IMR-90 (cell line): Measurements from ENCODE around the gene PHF19. TPM values are rescaled to one million over a fixed set of nuclear protein-coding genes. Genes with fewer than 3 reads are reported as not detected.

Experiments
- ATAC-seq: fragments of 200-7000 bp; cut with Tn5 transposase; 2 replicates; pipeline ENCODE4 v1.9.1; 2020; ENCODE audit warnings: low read depth, mild to moderate bottlenecking, moderate library complexity
- BruUV-seq: library from RNA; stranded (reverse); fragments of 400-500 nt; replicated peaks from 2 replicates; lab custom pipeline; 2021; lab: Mats Ljungman, UMichigan
- CTCF ChIA-PET: fragments of 300-600 bp; formaldehyde crosslinking; extraction: SDS; loops from one replicate; lab custom pipeline; 2021; ENCODE audit warnings: antibody characterized with exemption; lab: Yijun Ruan, JAX
- POLR2A ChIA-PET: fragments of 300-600 bp; sonication (Branson Sonifier 250); formaldehyde crosslinking; loops from one replicate; lab custom pipeline; 2022; ENCODE audit warnings: antibody characterized with exemption; ENCODE audit not compliant: unreplicated experiment; lab: Charles Lee
- DNase-seq: peaks from one replicate; pipeline ENCODE4 v3.0.0; 2013
- H2AFZ ChIP-seq: replicated peaks from 2 replicates; pipeline ENCODE3; 2013; ENCODE audit warnings: low read length, mild to moderate bottlenecking; ENCODE audit not compliant: poor library complexity
- H2AK5ac ChIP-seq: 2 replicates; pipeline ENCODE4 v1.6.1; 2013; ENCODE audit warnings: low read depth, low read length, inconsistent platforms
- H2AK9ac ChIP-seq: replicated peaks from 2 replicates; pipeline ENCODE3; 2013; ENCODE audit warnings: mild to moderate bottlenecking, low read depth, low read length, moderate library complexity; ENCODE audit not compliant: poor library complexity
- H2BK120ac ChIP-seq: 2 replicates; pipeline ENCODE4 v1.6.1; 2013; ENCODE audit warnings: low read depth, low read length, inconsistent platforms
- H2BK15ac ChIP-seq: 3 replicates; pipeline ENCODE4 v1.6.1; 2013; ENCODE audit warnings: low read depth, low read length, inconsistent platforms
- H2BK20ac ChIP-seq: 2 replicates; pipeline ENCODE4 v1.6.1; 2013; ENCODE audit warnings: low read depth, mild to moderate bottlenecking, inconsistent platforms, low read length, moderate library complexity
- H2BK5ac ChIP-seq: 2 replicates; pipeline ENCODE4 v1.6.1; 2013; ENCODE audit warnings: mild to moderate bottlenecking, low read depth, low read length, inconsistent platforms; ENCODE audit not compliant: poor library complexity, severe bottlenecking
- H3K14ac ChIP-seq: replicated peaks from 2 replicates; pipeline ENCODE4 v1.6.1; 2013; ENCODE audit warnings: low read depth, low read length, inconsistent platforms
- H3K18ac ChIP-seq: 2 replicates; pipeline ENCODE4 v1.6.1; 2013; ENCODE audit warnings: low read depth, low read length, control low read depth
- H3K23ac ChIP-seq: 2 replicates; pipeline ENCODE4 v1.6.1; 2013; ENCODE audit warnings: low read depth, low read length, inconsistent platforms
- H3K27ac ChIP-seq: 2 replicates; pipeline ENCODE4 v1.5.1; 2013; ENCODE audit warnings: mild to moderate bottlenecking, control low read depth, low read length; ENCODE audit not compliant: insufficient read depth
- H3K27me3 ChIP-seq: 2 replicates; pipeline ENCODE4 v1.6.1; 2013; ENCODE audit warnings: low read length; ENCODE audit not compliant: control insufficient read depth, insufficient read depth
- H3K36me3 ChIP-seq: 2 replicates; pipeline ENCODE4 v1.6.1; 2013; ENCODE audit warnings: low read length, mixed read lengths; ENCODE audit not compliant: control insufficient read depth, insufficient read depth
- H3K4ac ChIP-seq: 2 replicates; pipeline ENCODE4 v1.6.1; 2013; ENCODE audit warnings: low read depth, low read length, inconsistent platforms
- H3K4me1 ChIP-seq: 2 replicates; pipeline ENCODE4 v1.6.1; 2013; ENCODE audit warnings: low read length, mixed read lengths; ENCODE audit not compliant: control insufficient read depth, insufficient read depth
- H3K4me2 ChIP-seq: 2 replicates; pipeline ENCODE4 v1.6.1; 2013; ENCODE audit warnings: low read depth, mild to moderate bottlenecking, control low read depth, low read length, moderate library complexity
- H3K4me3 ChIP-seq: 2 replicates; pipeline ENCODE4 v1.5.1; 2013; ENCODE audit warnings: low read depth, mild to moderate bottlenecking, control low read depth, low read length, moderate library complexity; ENCODE audit not compliant: insufficient read depth
- H3K56ac ChIP-seq: 2 replicates; pipeline ENCODE4 v1.6.1; 2013; ENCODE audit warnings: low read length, inconsistent platforms; ENCODE audit not compliant: insufficient read depth; ENCODE audit errors: extremely low read depth
- H3K79me1 ChIP-seq, 2 experiments: 2 replicates each; pipeline ENCODE4 v1.6.1; 2013; ENCODE audit warnings: low read length in 2 of 2, inconsistent platforms in 1 of 2, low read depth in 1 of 2
- H3K9ac ChIP-seq: 2 replicates; pipeline ENCODE4 v1.6.1; 2013; ENCODE audit warnings: low read depth, low read length, control low read depth
- H3K9me1 ChIP-seq: 2 replicates; pipeline ENCODE4 v1.6.1; 2013; ENCODE audit warnings: low read length, inconsistent platforms; ENCODE audit not compliant: insufficient read depth
- H3K9me3 ChIP-seq: 2 replicates; pipeline ENCODE4 v1.6.1; 2013; ENCODE audit warnings: low read length; ENCODE audit not compliant: control insufficient read depth, insufficient read depth
- H4K20me1 ChIP-seq: 2 replicates; pipeline ENCODE4 v1.6.1; 2013; ENCODE audit warnings: low read length, inconsistent platforms; ENCODE audit not compliant: insufficient read depth
- H4K5ac ChIP-seq: 2 replicates; pipeline ENCODE4 v1.6.1; 2013; ENCODE audit warnings: mild to moderate bottlenecking, low read depth, low read length, control low read depth
- H4K8ac ChIP-seq, 2 experiments: 2 replicates each; pipeline ENCODE4 v1.6.1; 2013; ENCODE audit warnings: low read depth in 2 of 2, low read length in 2 of 2, control low read depth in 1 of 2, inconsistent platforms in 1 of 2
- H4K91ac ChIP-seq: 2 replicates; pipeline ENCODE4 v1.6.1; 2013; ENCODE audit warnings: low read depth, low read length, inconsistent platforms; ENCODE audit not compliant: insufficient read depth
- BHLHE40 ChIP-seq: fragments of 150-350 bp; IDR thresholded peaks from 2 replicates; pipeline ENCODE4 v1.6.1; 2016; ENCODE audit warnings: mild to moderate bottlenecking, low read depth, low read length
- CEBPB ChIP-seq: IDR thresholded peaks from 2 replicates; pipeline ENCODE4 v1.6.1; 2012; ENCODE audit warnings: low read depth, low read length, improper control_type of control experiment
- CHD1 ChIP-seq: IDR thresholded peaks from 2 replicates; pipeline ENCODE4 v1.6.1; 2012; ENCODE audit warnings: low read depth, low read length, improper control_type of control experiment
- MAFK ChIP-seq: IDR thresholded peaks from 2 replicates; pipeline ENCODE4 v1.6.1; 2012; ENCODE audit warnings: low read depth, low read length, improper control_type of control experiment
- MAZ ChIP-seq: IDR thresholded peaks from 2 replicates; pipeline ENCODE4 v1.6.1; 2012; ENCODE audit warnings: low read depth, mild to moderate bottlenecking, low read length, improper control_type of control experiment, moderate library complexity, borderline replicate concordance
- MXI1 ChIP-seq: IDR thresholded peaks from 2 replicates; pipeline ENCODE4 v1.6.1; 2012; ENCODE audit warnings: low read depth, mild to moderate bottlenecking, low read length, moderate library complexity, borderline replicate concordance
- POLR2A ChIP-seq: IDR thresholded peaks from 2 replicates; pipeline ENCODE4 v1.6.1; 2012; ENCODE audit warnings: mild to moderate bottlenecking, low read depth, low read length
- RCOR1 ChIP-seq: IDR thresholded peaks from 2 replicates; pipeline ENCODE4 v1.6.1; 2012; ENCODE audit warnings: mild to moderate bottlenecking, low read length, improper control_type of control experiment; ENCODE audit not compliant: insufficient replicate concordance
- RFX5 ChIP-seq: IDR thresholded peaks from 2 replicates; pipeline ENCODE4 v1.8.0; 2012; ENCODE audit warnings: low read depth, mild to moderate bottlenecking, low read length, moderate library complexity
- SMC3 ChIP-seq: fragments of 150-350 bp; IDR thresholded peaks from 2 replicates; pipeline ENCODE4 v1.6.1; 2016; ENCODE audit warnings: low read depth, mild to moderate bottlenecking, antibody characterized with exemption, low read length, moderate library complexity
- WGBS, 2 experiments: methylation state at CpG; one replicate each; pipeline versions ENCODE4 v1.1.5 to v1.1.7; 2013; ENCODE audit warnings: missing lambda C conversion rate in 2 of 2; ENCODE audit not compliant: insufficient read length in 1 of 2; ENCODE audit errors: extremely low coverage in 2 of 2; 5-methylcytosine and 5-hydroxymethylcytosine counted together
- dilution Hi-C: fragments of 300-500 bp; cut with HindIII; formaldehyde crosslinking; loops from one replicate; pipeline ENCODE4 v1.14.3; 2018; ENCODE audit warnings: low sequenced_read_pairs; ENCODE audit not compliant: unreplicated experiment
- in situ Hi-C: fragments of 300-500 bp; cut with MboI; formaldehyde crosslinking; loops from 3 replicates; pipeline ENCODE4 v1.14.3; 2019; ENCODE audit warnings: low sequenced_read_pairs, inconsistent platforms, mixed read lengths
- intact Hi-C: fragments of 100-400 bp; cut with micrococcal nuclease; formaldehyde crosslinking; loops from 2 replicates; pipeline ENCODE4 v1.10.0; 2022
- polyA plus RNA-seq, 3 experiments: library from polyadenylated mRNA; depleted of rRNA; stranded (reverse); fragments of >200 nt; gene quantifications; 2 replicates each; pipeline ENCODE4 v1.2.3, GENCODE V29; 2012; ENCODE audit warnings: low replicate concordance in 1 of 3
- total RNA-seq: library from RNA; depleted of rRNA; stranded (reverse); fragments of >200 nt; gene quantifications from 2 replicates; pipeline ENCODE4 v1.2.3, GENCODE V29; 2012
- TF ChIP-seq, protein P1 (sequence below): fragments of 150-350 bp; IDR thresholded peaks from 2 replicates; pipeline ENCODE4 v1.6.1; 2016; ENCODE audit warnings: low read depth, mild to moderate bottlenecking, low read length, moderate library complexity, borderline replicate concordance
- TF ChIP-seq, protein P2 (sequence below): fragments of 150-350 bp; IDR thresholded peaks from 2 replicates; pipeline ENCODE4 v1.6.1; 2017; ENCODE audit warnings: mild to moderate bottlenecking, antibody characterized with exemption, low read length, low read depth

The PHF19 gene
- total and polyA plus RNA-seq, 2 of the 4 experiments (the other 2 are of a cell fraction), result 37.6 to 55.6 TPM

DNA sequence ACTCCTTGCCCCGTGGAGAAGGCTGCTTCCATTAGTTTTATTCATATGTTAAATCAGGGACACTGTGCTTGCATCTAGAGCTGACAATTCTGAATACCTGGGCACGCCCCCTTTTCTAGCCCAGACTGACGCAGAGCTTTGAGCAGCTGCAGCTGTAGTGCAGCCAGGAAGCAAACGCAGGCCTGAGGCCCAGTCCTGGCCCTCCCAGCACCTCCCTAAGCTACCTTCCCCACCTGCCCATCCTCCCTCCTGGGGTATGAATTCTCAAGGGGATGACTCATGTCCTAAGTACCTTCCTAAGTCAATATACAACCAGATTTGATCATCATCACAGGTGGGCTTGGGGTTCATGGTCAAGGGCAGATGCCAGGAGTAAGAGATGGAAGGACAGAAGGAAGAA, 3.5 kb downstream of the PHF19 start:
- H2BK20ac ChIP-seq, result no peak overlapping the region
- TF ChIP-seq CHD1 (no peak), SMC3 (no peak), MAFK (no peak), POLR2A (no peak), MXI1 (no peak), RCOR1 (no peak), BHLHE40 (no peak), RFX5 (no peak), MAZ (no peak), CEBPB (no peak)
- TF ChIP-seq, protein P1, sequence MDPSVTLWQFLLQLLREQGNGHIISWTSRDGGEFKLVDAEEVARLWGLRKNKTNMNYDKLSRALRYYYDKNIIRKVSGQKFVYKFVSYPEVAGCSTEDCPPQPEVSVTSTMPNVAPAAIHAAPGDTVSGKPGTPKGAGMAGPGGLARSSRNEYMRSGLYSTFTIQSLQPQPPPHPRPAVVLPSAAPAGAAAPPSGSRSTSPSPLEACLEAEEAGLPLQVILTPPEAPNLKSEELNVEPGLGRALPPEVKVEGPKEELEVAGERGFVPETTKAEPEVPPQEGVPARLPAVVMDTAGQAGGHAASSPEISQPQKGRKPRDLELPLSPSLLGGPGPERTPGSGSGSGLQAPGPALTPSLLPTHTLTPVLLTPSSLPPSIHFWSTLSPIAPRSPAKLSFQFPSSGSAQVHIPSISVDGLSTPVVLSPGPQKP, result no peak
- TF ChIP-seq, protein P2, sequence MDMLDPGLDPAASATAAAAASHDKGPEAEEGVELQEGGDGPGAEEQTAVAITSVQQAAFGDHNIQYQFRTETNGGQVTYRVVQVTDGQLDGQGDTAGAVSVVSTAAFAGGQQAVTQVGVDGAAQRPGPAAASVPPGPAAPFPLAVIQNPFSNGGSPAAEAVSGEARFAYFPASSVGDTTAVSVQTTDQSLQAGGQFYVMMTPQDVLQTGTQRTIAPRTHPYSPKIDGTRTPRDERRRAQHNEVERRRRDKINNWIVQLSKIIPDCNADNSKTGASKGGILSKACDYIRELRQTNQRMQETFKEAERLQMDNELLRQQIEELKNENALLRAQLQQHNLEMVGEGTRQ, result no peak
- no peak for DNase-seq
- H4K91ac ChIP-seq, result no peak overlapping the region
- no peaks in the 10 kb centered on the region for H3K9me3 ChIP-seq
- intact Hi-C loops, result no loop called here
- no peak overlapping the region for H3K14ac ChIP-seq
- no peak overlapping the region for H3K27ac ChIP-seq
- H3K23ac ChIP-seq, result no peak overlapping the region
- in situ Hi-C loops, result loop anchor here (5.0 kb wide), 1 partner anchor 64 kb away; no protein-coding TSS in a partner anchor
- no TSS peak for BruUV-seq
- H3K56ac ChIP-seq, result no peak overlapping the region
- no peak overlapping the region for H3K9ac ChIP-seq
- H3K36me3 ChIP-seq, result peaks cover 16% of the 10 kb centered on the region
- H3K4me3 ChIP-seq, result no peak overlapping the region
- WGBS, 2 experiments, result no CpG with 5 or more reads among the region's 4 CpGs
- H3K4me1 ChIP-seq, result peaks cover 19% of the 10 kb centered on the region
- no peak overlapping the region for H2BK120ac ChIP-seq
- no peak overlapping the region for H2AFZ ChIP-seq
- no peak overlapping the region for H2AK9ac ChIP-seq
- H4K8ac ChIP-seq, result 0 out of 4 replicates have a peak overlapping the region, but pooled peaks of 1 of the 2 experiments have one; percentile 4
- no peak overlapping the region; the same call in 1 of the 2 replicates for H3K4ac ChIP-seq
- no peak overlapping the region for H3K4me2 ChIP-seq
- no peak overlapping the region for H2BK5ac ChIP-seq
- dilution Hi-C loops, result no loop called here
- ATAC-seq, result no peak
- H3K79me1 ChIP-seq, result peaks cover 19 to 57% of the 10 kb centered on the region in 2 experiments
- H3K18ac ChIP-seq, result no peak overlapping the region
- no peaks in the 10 kb centered on the region for H3K27me3 ChIP-seq
- no peak overlapping the region for H4K5ac ChIP-seq
- CTCF ChIA-PET, result interaction anchor here (0.6 kb wide), 1 partner anchor 462 kb away, joined by 3 read pairs; no protein-coding TSS in a partner anchor
- POLR2A ChIA-PET, result no interaction called here
- H2AK5ac ChIP-seq, result peak overlapping the region; percentile 34; the same call in 1 of the 2 replicates
- peaks cover 28% of the 10 kb centered on the region; the same call in 1 of the 2 replicates for H3K9me1 ChIP-seq
- no peak overlapping the region for H2BK15ac ChIP-seq
- H4K20me1 ChIP-seq, result no peaks in the 10 kb centered on the region
